HEK293T (cell line): ENCODE results near the gene PIGL.

Experiments used
- CTBP1 ChIP-seq: fragments of 450-650 bp; IDR thresholded peaks from 2 replicates; pipeline ENCODE4 v1.6.1; 2016; ENCODE audit warnings: borderline replicate concordance
- FOXM1 ChIP-seq: fragments of 450-650 bp; IDR thresholded peaks from 2 replicates; pipeline ENCODE4 v1.6.1; 2017; ENCODE audit warnings: mild to moderate bottlenecking, borderline replicate concordance

- TF ChIP-seq FOXM1: no peak
- no peak for TF ChIP-seq CTBP1
Observed at GRCh38 chr17:16191604-16192003, 25.4 kb upstream of the PIGL start.
